H9 (cell line): ENCODE results near the gene HTR3D. TPM values are rescaled to one million over a fixed set of nuclear protein-coding genes. Genes with fewer than 3 reads are reported as not detected.

Experiments used
- DNase-seq: peaks from one replicate; pipeline ENCODE4 v3.0.0-alpha.2; 2017
- H2AFZ ChIP-seq: one replicate; pipeline ENCODE4 v1.6.1; 2013; ENCODE audit warnings: mild to moderate bottlenecking, low read length, control low read depth, moderate library complexity
- H2AK5ac ChIP-seq: 2 replicates; pipeline ENCODE4 v1.6.1; 2013; ENCODE audit warnings: low read length, control low read depth, mixed read lengths; ENCODE audit not compliant: insufficient read length
- H2BK120ac ChIP-seq: one replicate; pipeline ENCODE4 v1.6.1; 2013; ENCODE audit warnings: low read depth, mild to moderate bottlenecking, low read length, control low read depth, inconsistent platforms; ENCODE audit not compliant: poor library complexity, severe bottlenecking
- H2BK12ac ChIP-seq: 2 replicates; pipeline ENCODE4 v1.6.1; 2013; ENCODE audit warnings: low read length, control low read depth, mixed read lengths, low read depth; ENCODE audit not compliant: insufficient read length
- H2BK15ac ChIP-seq: 2 replicates; pipeline ENCODE4 v1.6.1; 2013; ENCODE audit warnings: low read depth, low read length, control low read depth
- H2BK20ac ChIP-seq: one replicate; pipeline ENCODE4 v1.6.1; 2013; ENCODE audit warnings: low read depth, mild to moderate bottlenecking, low read length, control low read depth, inconsistent platforms; ENCODE audit not compliant: poor library complexity, severe bottlenecking
- H2BK5ac ChIP-seq: 2 replicates; pipeline ENCODE4 v1.6.1; 2013; ENCODE audit warnings: low read length, control low read depth, mixed read lengths; ENCODE audit not compliant: insufficient read length
- H3K14ac ChIP-seq: 2 replicates; pipeline ENCODE4 v1.6.1; 2013; ENCODE audit warnings: low read length, control low read depth; ENCODE audit not compliant: insufficient read depth
- H3K18ac ChIP-seq: 2 replicates; pipeline ENCODE4 v1.6.1; 2013; ENCODE audit warnings: low read depth, mild to moderate bottlenecking, mixed read lengths, low read length, control low read depth; ENCODE audit not compliant: insufficient read length
- H3K23ac ChIP-seq: 2 replicates; pipeline ENCODE4 v1.6.1; 2013; ENCODE audit warnings: low read length, control low read depth, mixed read lengths, low read depth; ENCODE audit not compliant: insufficient read length
- H3K23me2 ChIP-seq: 2 replicates; pipeline ENCODE4 v1.6.1; 2013; ENCODE audit warnings: low read depth, mild to moderate bottlenecking, mixed read lengths, low read length, control low read depth; ENCODE audit not compliant: insufficient read length, poor library complexity, severe bottlenecking
- H3K27ac ChIP-seq: 2 replicates; pipeline ENCODE4 v1.5.1; 2013; ENCODE audit warnings: low read length, control low read depth, mixed read lengths, low read depth; ENCODE audit not compliant: insufficient read length
- H3K27me3 ChIP-seq: 2 replicates; pipeline ENCODE4 v1.6.1; 2013; ENCODE audit warnings: low read length, control low read depth, inconsistent platforms; ENCODE audit not compliant: insufficient read depth
- H3K4ac ChIP-seq: 2 replicates; pipeline ENCODE4 v1.6.1; 2013; ENCODE audit warnings: low read depth, mild to moderate bottlenecking, control low read depth, inconsistent platforms, low read length, moderate library complexity
- H3K4me1 ChIP-seq: 2 replicates; pipeline ENCODE4 v1.6.1; 2013; ENCODE audit warnings: low read length, control low read depth, inconsistent platforms; ENCODE audit not compliant: insufficient read depth
- H3K4me2 ChIP-seq: 2 replicates; pipeline ENCODE4 v1.6.1; 2013; ENCODE audit warnings: low read length, control low read depth, mixed read lengths; ENCODE audit not compliant: insufficient read length, insufficient read depth
- H3K56ac ChIP-seq: 2 replicates; pipeline ENCODE4 v1.6.1; 2013; ENCODE audit warnings: low read depth, mild to moderate bottlenecking, mixed read lengths, low read length, control low read depth; ENCODE audit not compliant: insufficient read length
- H3K79me1 ChIP-seq: 2 replicates; pipeline ENCODE4 v1.6.1; 2013; ENCODE audit warnings: low read depth, mild to moderate bottlenecking, moderate library complexity, low read length, control low read depth, inconsistent platforms; ENCODE audit not compliant: insufficient read depth, poor library complexity, severe bottlenecking
- H3K79me2 ChIP-seq: 2 replicates; pipeline ENCODE4 v1.6.1; 2013; ENCODE audit warnings: low read length, control low read depth, inconsistent platforms; ENCODE audit not compliant: insufficient read depth
- H3K9ac ChIP-seq: 2 replicates; pipeline ENCODE4 v1.6.1; 2013; ENCODE audit warnings: low read length, control low read depth, mixed read lengths; ENCODE audit not compliant: insufficient read length; ENCODE audit errors: extremely low read depth
- H3K9me3 ChIP-seq: one replicate; pipeline ENCODE4 v1.6.1; 2013; ENCODE audit warnings: low read depth, low read length, inconsistent platforms; ENCODE audit not compliant: control insufficient read depth
- H3T11ph ChIP-seq: one replicate; pipeline ENCODE4 v1.6.1; 2013; ENCODE audit warnings: mild to moderate bottlenecking, low read length, control low read depth, inconsistent platforms
- H4K20me1 ChIP-seq: one replicate; pipeline ENCODE4 v1.6.1; 2013; ENCODE audit not compliant: control insufficient read depth, insufficient read length, insufficient read depth
- H4K5ac ChIP-seq: 2 replicates; pipeline ENCODE4 v1.6.1; 2013; ENCODE audit warnings: low read depth, mild to moderate bottlenecking, mixed read lengths, low read length, control low read depth; ENCODE audit not compliant: insufficient read length
- H4K8ac ChIP-seq: replicated peaks from 2 replicates; pipeline ENCODE4 v1.6.1; 2013; ENCODE audit warnings: low read length, control low read depth, mixed read lengths, low read depth; ENCODE audit not compliant: insufficient read length
- H4K91ac ChIP-seq: 2 replicates; pipeline ENCODE4 v1.6.1; 2013; ENCODE audit warnings: low read depth, mild to moderate bottlenecking, moderate library complexity, mixed read lengths, low read length, control low read depth; ENCODE audit not compliant: insufficient read length
- H3K27ac Mint-ChIP-seq, 3 experiments: 2 replicates in 2 of 3; 3 replicates in 1 of 3; pipeline ENCODE4 v1.8.0; 2020 to 2021; ENCODE audit warnings: mixed read lengths in 3 of 3, mild to moderate bottlenecking in 1 of 3, moderate library complexity in 1 of 3
- H3K27me3 Mint-ChIP-seq: 2 replicates; pipeline ENCODE4 v1.8.0; 2021; ENCODE audit warnings: low read depth, mild to moderate bottlenecking, moderate library complexity, mixed read lengths
- H3K36me3 Mint-ChIP-seq, 3 experiments: 2 replicates in 2 of 3; 3 replicates in 1 of 3; pipeline ENCODE4 v1.8.0; 2020 to 2021; ENCODE audit warnings: low read depth in 3 of 3, mixed read lengths in 3 of 3; ENCODE audit not compliant: insufficient read depth in 1 of 3
- H3K4me1 Mint-ChIP-seq, 2 experiments: 2 replicates each; pipeline ENCODE4 v1.8.0; 2020; ENCODE audit warnings: mixed read lengths in 2 of 2
- H3K4me3 Mint-ChIP-seq, 2 experiments: 2 replicates in 1 of 2; 3 replicates in 1 of 2; pipeline ENCODE4 v1.8.0; 2020 to 2021; ENCODE audit warnings: mild to moderate bottlenecking in 2 of 2, mixed read lengths in 2 of 2, moderate library complexity in 1 of 2
- H3K9me3 Mint-ChIP-seq, 2 experiments: 2 replicates in 1 of 2; 3 replicates in 1 of 2; pipeline ENCODE4 v1.8.0; 2020; ENCODE audit warnings: mild to moderate bottlenecking in 2 of 2, mixed read lengths in 2 of 2, moderate library complexity in 1 of 2
- CTCF ChIP-seq: fragments of 200-600 bp; sonication (generic); conservative IDR thresholded peaks from 3 replicates; pipeline ENCODE4 v1.8.0; 2021; ENCODE audit warnings: antibody characterized with exemption, mild to moderate bottlenecking
- WGBS: extraction: QIAGEN DNeasy Blood & Tissue Kit; methylation state at CpG from one replicate; pipeline ENCODE4 v1.1.7; 2013; ENCODE audit warnings: missing lambda C conversion rate, low lambda C conversion rate, mixed read lengths; ENCODE audit not compliant: insufficient read length; ENCODE audit errors: extremely low coverage; 5-methylcytosine and 5-hydroxymethylcytosine counted together
- long read RNA-seq: library from polyadenylated mRNA; unstranded; transcript quantifications from one replicate; pipeline ENCODE4 v2.0.0, GENCODE V29; 2020
- total RNA-seq: library from RNA; stranded (reverse); gene quantifications from 2 replicates; pipeline ENCODE4 v1.2.1, GENCODE V29; 2021

The HTR3D gene
- total RNA-seq: not detected in 2 replicates
- long read RNA-seq: 0 reads

GRCh38 chr3:184031187-184031792 lies at the start of gene HTR3D:
Gene HTR3D (plus strand): TSS chr3:184031742. CDS start chr3:184031742, 0 bp downstream.
- H3K9ac ChIP-seq: no peak within 1 kb of the TSS
- H2AFZ ChIP-seq: no peak within 1 kb of the TSS
- H2BK12ac ChIP-seq: no peak within 1 kb of the TSS

More at GRCh38 chr3:184031187-184031792, at the start of gene HTR3D:
- no peak within 1 kb of the TSS for H3K23ac ChIP-seq
- H3K18ac ChIP-seq: no peak within 1 kb of the TSS
- H4K20me1 ChIP-seq: no peaks in the 10 kb centered on the region
- H3K79me1 ChIP-seq: no peaks in the 10 kb centered on the region
- H3K23me2 ChIP-seq: no peaks in the 10 kb centered on the region
- H3K27me3 Mint-ChIP-seq: peaks cover 2% of the 10 kb centered on the region
- H4K5ac ChIP-seq: no peak within 1 kb of the TSS
- no peak for DNase-seq
- no CpG with 5 or more reads among the region's 4 CpGs for WGBS
- no peak within 1 kb of the TSS for H2BK120ac ChIP-seq
- no peak within 1 kb of the TSS; a peak in 2 of 7 replicates for H3K27ac Mint-ChIP-seq
- no peak within 1 kb of the TSS for H2BK5ac ChIP-seq
- no peak within 1 kb of the TSS for H3K4ac ChIP-seq
- no peak within 1 kb of the TSS for H3T11ph ChIP-seq
- no peaks in the 10 kb centered on the region for H3K4me1 Mint-ChIP-seq
- H3K4me1 ChIP-seq: no peaks in the 10 kb centered on the region
- no peak within 1 kb of the TSS for H3K4me2 ChIP-seq
- H3K27me3 ChIP-seq: no peaks in the 10 kb centered on the region
- no peak for TF ChIP-seq CTCF
- no peak within 1 kb of the TSS for H4K91ac ChIP-seq
- H3K9me3 Mint-ChIP-seq: no peaks in the 10 kb centered on the region; a peak in 1 of 5 replicates
- no peak within 1 kb of the TSS for H2BK20ac ChIP-seq
- H3K9me3 ChIP-seq: no peaks in the 10 kb centered on the region
- no peak within 1 kb of the TSS for H3K27ac ChIP-seq
- H3K56ac ChIP-seq: no peak within 1 kb of the TSS
- no peaks in the 10 kb centered on the region for H3K36me3 Mint-ChIP-seq
- H2BK15ac ChIP-seq: no peak within 1 kb of the TSS
- H3K4me3 Mint-ChIP-seq: no peak within 1 kb of the TSS
- H3K79me2 ChIP-seq: no peaks in the 10 kb centered on the region
- H3K14ac ChIP-seq: no peak within 1 kb of the TSS; the same call in 1 of the 2 replicates
- no peak within 1 kb of the TSS for H2AK5ac ChIP-seq
- H4K8ac ChIP-seq: no peak within 1 kb of the TSS
